Uterus (tissue), 2 donors: ENCODE measurements around the gene HPS4.

Experiments
- CTCF ChIP-seq, 4 experiments: fragments of 200-600 bp in 2 of 4; fragments of 450-650 bp in 2 of 4; sonication (generic) in 2 of 4; IDR thresholded peaks; one replicate each; pipeline ENCODE4 v1.5.1; 2016 to 2019; ENCODE audit warnings: antibody characterized with exemption in 4 of 4, mild to moderate bottlenecking in 2 of 4, moderate library complexity in 1 of 4
- POLR2A ChIP-seq, 2 donors: fragments of 450-650 bp; IDR thresholded peaks; one replicate each; pipeline ENCODE4 v1.6.1; 2016; ENCODE audit warnings: antibody characterized with exemption in 2 of 2, mild to moderate bottlenecking in 1 of 2, moderate library complexity in 1 of 2

GRCh38 chr22:26492220-26492619 is 8.6 kb upstream of the HPS4 start:
- TF ChIP-seq POLR2A (IDR thresholded peaks at IDR 0.05): no peak
- TF ChIP-seq CTCF (IDR thresholded peaks at IDR 0.05): no peak
